ENCODE results near the gene CALML3. TPM values are rescaled to one million over a fixed set of nuclear protein-coding genes. Genes with fewer than 3 reads are reported as not detected.

CALML3 gene
- total and polyA plus RNA-seq, 2 donors: not detected

DNA sequence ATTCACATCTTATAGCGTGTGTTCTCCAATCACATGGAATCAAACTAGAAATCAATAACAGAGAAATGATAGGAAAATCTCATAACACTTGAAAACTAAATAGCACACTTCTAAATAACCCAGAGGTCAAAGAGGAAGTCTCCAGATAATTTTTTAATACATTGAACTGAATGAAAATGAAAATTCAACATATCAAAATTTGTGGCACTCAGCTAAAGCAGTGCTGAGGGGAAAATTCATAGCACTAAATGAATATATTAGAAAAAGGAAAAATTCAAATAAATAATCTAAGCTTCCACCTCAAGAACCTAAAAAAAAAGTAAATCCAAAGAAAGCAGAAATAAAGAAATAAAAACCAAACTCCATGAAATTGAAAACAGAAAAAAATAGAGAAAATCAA lies 17.3 kb downstream of the CALML3 start:
- no peaks in the 10 kb centered on the region for H3K4me1 ChIP-seq (ENCODE audit: insufficient read depth)
- WGBS: 94% methylated on average over 1 of the region's 1 CpG
- H3K4me3 ChIP-seq (ENCODE audit: low read depth, low read length): no peak overlapping the region
- no peaks in the 10 kb centered on the region for H3K36me3 ChIP-seq (ENCODE audit: insufficient read depth)
- no peak overlapping the region for H3K27ac ChIP-seq (ENCODE audit: low read depth)
- DNase-seq (ENCODE audit: extremely low spot score): no peak

- Histone ChIP-seq H3K36me3 (ENCODE audit: insufficient read depth) (no peaks in the 10 kb centered on the region), H3K4me1 (ENCODE audit: insufficient read depth) (no peaks in the 10 kb centered on the region), H3K27ac (ENCODE audit: low read depth) (no peak overlapping the region), H3K4me3 (ENCODE audit: low read depth, low read length) (no peak overlapping the region)
- DNase-seq (ENCODE audit: extremely low spot score): no peak
- WGBS: 98% methylated on average over 1 of the region's 1 CpG
These were observed 18.9 kb downstream of the CALML3 start for GRCh38 chr10:5543623-5544022.

DNA sequence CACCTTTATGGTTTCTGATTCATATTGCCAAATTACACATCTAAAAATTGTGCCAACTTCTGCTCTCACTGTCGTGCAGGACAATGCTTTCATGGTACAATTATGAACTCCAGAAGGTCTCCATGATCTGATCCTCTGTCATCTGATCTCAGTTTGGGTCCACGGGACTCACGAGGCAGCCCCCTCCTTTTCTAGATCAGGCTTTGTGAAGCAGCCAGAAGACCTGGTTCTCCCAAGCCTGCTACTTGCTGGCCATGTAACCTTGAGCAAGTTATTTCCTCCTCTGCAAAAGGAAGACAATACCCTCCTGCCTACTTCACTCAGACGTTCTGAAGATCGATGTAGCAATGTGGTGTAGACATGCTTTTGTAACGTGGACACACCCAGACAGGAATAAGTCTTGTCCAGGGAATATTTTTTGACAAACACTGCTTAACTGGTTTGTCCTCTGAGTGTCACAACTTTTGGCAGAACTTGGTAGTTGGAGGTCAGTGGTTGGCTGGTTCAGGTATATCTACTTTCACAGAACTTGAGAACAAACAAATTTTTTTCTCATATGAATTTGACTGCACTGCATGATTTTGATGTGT lies 19.6 kb downstream of the CALML3 start:
- no peaks in the 10 kb centered on the region for H3K4me1 ChIP-seq (ENCODE audit: insufficient read depth)

GRCh38 chr10:5545011-5545410 lies 20.2 kb downstream of the CALML3 start:
- 88% methylated on average over 1 of the region's 1 CpG for WGBS
- Histone ChIP-seq H3K36me3 (ENCODE audit: insufficient read depth) (no peaks in the 10 kb centered on the region), H3K4me3 (ENCODE audit: low read depth, low read length) (no peak overlapping the region), H3K27ac (ENCODE audit: low read depth) (peak overlapping the region; percentile 73), H3K4me1 (ENCODE audit: insufficient read depth) (no peaks in the 10 kb centered on the region)
- DNase-seq (ENCODE audit: extremely low spot score): no peak

More for the DNA sequence above, 19.6 kb downstream of the CALML3 start:
- H3K27ac ChIP-seq (ENCODE audit: low read depth): peak overlapping the region; percentile 43
- no peaks in the 10 kb centered on the region for H3K36me3 ChIP-seq (ENCODE audit: insufficient read depth)
- no peak for DNase-seq (ENCODE audit: extremely low spot score)
- 81% methylated on average over 6 of the region's 6 CpGs for WGBS
- no peak overlapping the region for H3K4me3 ChIP-seq (ENCODE audit: low read depth, low read length)

DNA sequence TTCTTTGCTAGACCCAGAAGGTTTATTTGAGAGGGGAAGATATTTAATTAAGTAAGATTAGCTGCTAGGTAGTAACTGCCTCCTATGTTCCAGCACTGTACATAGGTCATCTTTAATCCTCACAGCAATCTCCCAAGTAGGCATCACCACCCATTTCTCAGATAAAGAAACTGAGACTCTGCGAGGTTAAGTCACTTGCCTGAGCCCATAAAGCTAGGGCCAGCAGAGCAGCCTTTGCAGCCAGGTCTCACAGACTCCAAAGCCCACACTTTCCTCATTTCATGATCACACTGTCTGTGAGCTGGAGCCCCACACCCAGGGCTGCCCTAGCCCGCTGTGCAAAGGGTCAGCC lies 20.6 kb downstream of the CALML3 start:
- no peak overlapping the region for H3K4me3 ChIP-seq (ENCODE audit: low read depth, low read length)
- no peak for DNase-seq (ENCODE audit: extremely low spot score)
- peak overlapping the region; percentile 73 for H3K27ac ChIP-seq (ENCODE audit: low read depth)
- H3K4me1 ChIP-seq (ENCODE audit: insufficient read depth): no peaks in the 10 kb centered on the region
- WGBS: 78% methylated on average over 2 of the region's 2 CpGs
- H3K36me3 ChIP-seq (ENCODE audit: insufficient read depth): no peaks in the 10 kb centered on the region

GRCh38 chr10:5545778-5546710 lies 21.3 kb downstream of the CALML3 start:
- 62% methylated on average over 23 of the region's 23 CpGs for WGBS
- no peak for DNase-seq (ENCODE audit: extremely low spot score)
- peak overlapping the region; percentile 82 for H3K27ac ChIP-seq (ENCODE audit: low read depth)

DNA sequence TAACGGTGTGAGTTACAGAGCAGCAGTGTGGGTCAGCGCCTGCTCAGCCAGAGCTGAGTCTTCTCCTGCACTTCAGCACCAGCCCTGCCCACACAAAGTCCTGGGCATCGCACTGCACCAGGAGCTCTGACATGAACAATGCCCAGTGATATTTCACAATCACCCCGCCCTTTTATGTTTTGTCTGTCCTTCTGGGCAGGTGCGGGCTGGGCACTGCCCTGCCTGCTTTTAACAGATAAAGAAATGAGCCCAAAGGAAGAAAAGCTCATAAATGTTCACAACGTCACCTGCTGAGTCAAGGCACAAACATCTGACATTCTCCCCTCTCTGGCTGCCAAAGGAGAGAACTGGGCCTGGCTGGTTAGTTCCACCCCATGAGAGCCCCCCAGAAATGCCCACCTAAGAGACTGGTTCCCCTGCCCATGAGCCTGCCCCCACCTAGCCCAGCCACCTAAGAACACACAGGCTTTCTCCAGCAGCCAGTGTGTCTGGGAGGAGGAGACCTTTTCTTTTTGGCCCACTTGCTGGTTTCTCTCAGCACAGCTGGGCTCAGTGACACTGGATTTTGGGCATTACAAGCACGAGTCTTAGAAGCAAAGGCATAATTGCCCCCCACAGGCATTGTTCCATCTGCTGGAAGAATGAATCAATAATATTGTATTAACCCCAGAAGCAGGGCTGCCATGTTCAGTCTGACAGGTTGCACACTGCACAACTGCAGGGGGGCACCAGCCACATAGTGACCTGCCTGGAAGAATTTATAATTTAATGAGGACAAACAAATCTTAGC lies 22.3 kb downstream of the CALML3 start:
- no peaks in the 10 kb centered on the region for H3K4me1 ChIP-seq (ENCODE audit: insufficient read depth)
- DNase-seq (ENCODE audit: extremely low spot score): no peak
- 72% methylated on average over 7 of the region's 7 CpGs for WGBS
- H3K36me3 ChIP-seq (ENCODE audit: insufficient read depth): no peaks in the 10 kb centered on the region
- peak overlapping the region; percentile 85 for H3K27ac ChIP-seq (ENCODE audit: low read depth)
- no peak overlapping the region for H3K4me3 ChIP-seq (ENCODE audit: low read depth, low read length)

More at GRCh38 chr10:5545778-5546710, 21.3 kb downstream of the CALML3 start:
- Histone ChIP-seq H3K4me3 (ENCODE audit: low read depth, low read length) (no peak overlapping the region), H3K36me3 (ENCODE audit: insufficient read depth) (no peaks in the 10 kb centered on the region), H3K4me1 (ENCODE audit: insufficient read depth) (no peaks in the 10 kb centered on the region)

DNA sequence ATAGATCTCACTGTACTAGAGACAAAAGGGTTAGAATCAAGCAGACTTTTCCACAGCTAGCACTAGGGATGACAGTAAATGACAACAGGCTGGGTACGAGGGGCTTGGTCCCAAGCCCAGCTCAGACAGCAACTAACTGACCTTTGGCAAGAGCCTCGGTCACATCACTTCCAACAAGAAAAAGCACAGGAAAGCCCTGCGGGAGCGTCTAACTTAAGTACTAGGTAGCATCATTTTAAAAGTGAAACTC lies 22.8 kb downstream of the CALML3 start:
- DNase-seq (ENCODE audit: extremely low spot score): no peak
- no peak overlapping the region for H3K4me3 ChIP-seq (ENCODE audit: low read depth, low read length)
- no peaks in the 10 kb centered on the region for H3K4me1 ChIP-seq (ENCODE audit: insufficient read depth)
- H3K36me3 ChIP-seq (ENCODE audit: insufficient read depth): no peaks in the 10 kb centered on the region
- WGBS: 12% methylated on average over 4 of the region's 4 CpGs
- peak overlapping the region; percentile 85 for H3K27ac ChIP-seq (ENCODE audit: low read depth)

GRCh38 chr10:5547931-5548660 lies 23.3 kb downstream of the CALML3 start:
- Histone ChIP-seq H3K4me1 (ENCODE audit: insufficient read depth) (no peaks in the 10 kb centered on the region), H3K36me3 (ENCODE audit: insufficient read depth) (no peaks in the 10 kb centered on the region), H3K4me3 (ENCODE audit: low read depth, low read length) (no peak overlapping the region), H3K27ac (ENCODE audit: low read depth) (peak overlapping the region; percentile 85)
- peak; percentile 78 for DNase-seq (ENCODE audit: extremely low spot score)
- WGBS: 44% methylated on average over 16 of the region's 16 CpGs

- WGBS: 95% methylated on average over 16 of the region's 16 CpGs
These were observed 24.9 kb downstream of the CALML3 start for GRCh38 chr10:5549462-5550249.

DNA sequence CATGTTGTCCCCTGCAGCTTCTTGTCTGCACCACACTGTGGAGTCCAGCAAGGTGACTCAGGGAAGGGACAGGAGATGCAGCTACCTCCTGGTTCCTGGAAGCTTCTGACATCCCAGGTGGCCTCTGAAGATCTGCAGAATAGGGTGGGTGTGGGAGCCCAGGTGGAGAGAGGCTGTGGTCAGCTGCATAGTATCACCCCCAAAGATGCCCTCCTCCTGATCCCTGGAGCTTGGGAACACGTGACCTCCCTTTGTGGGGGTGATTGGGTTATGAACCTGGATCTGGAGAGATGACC lies 25.4 kb downstream of the CALML3 start:
- no peak overlapping the region for H3K4me3 ChIP-seq (ENCODE audit: low read depth, low read length)
- DNase-seq (ENCODE audit: extremely low spot score): no peak
- H3K4me1 ChIP-seq (ENCODE audit: insufficient read depth): no peaks in the 10 kb centered on the region
- H3K27ac ChIP-seq (ENCODE audit: low read depth): no peak overlapping the region
- H3K36me3 ChIP-seq (ENCODE audit: insufficient read depth): no peaks in the 10 kb centered on the region
- 91% methylated on average over 1 of the region's 1 CpG for WGBS

More at GRCh38 chr10:5549462-5550249, 24.9 kb downstream of the CALML3 start:
- no peak overlapping the region for H3K4me3 ChIP-seq (ENCODE audit: low read depth, low read length)
- H3K36me3 ChIP-seq (ENCODE audit: insufficient read depth): no peaks in the 10 kb centered on the region
- H3K4me1 ChIP-seq (ENCODE audit: insufficient read depth): no peaks in the 10 kb centered on the region
- DNase-seq (ENCODE audit: extremely low spot score): no peak
- peak overlapping the region; percentile 48 for H3K27ac ChIP-seq (ENCODE audit: low read depth)

DNA sequence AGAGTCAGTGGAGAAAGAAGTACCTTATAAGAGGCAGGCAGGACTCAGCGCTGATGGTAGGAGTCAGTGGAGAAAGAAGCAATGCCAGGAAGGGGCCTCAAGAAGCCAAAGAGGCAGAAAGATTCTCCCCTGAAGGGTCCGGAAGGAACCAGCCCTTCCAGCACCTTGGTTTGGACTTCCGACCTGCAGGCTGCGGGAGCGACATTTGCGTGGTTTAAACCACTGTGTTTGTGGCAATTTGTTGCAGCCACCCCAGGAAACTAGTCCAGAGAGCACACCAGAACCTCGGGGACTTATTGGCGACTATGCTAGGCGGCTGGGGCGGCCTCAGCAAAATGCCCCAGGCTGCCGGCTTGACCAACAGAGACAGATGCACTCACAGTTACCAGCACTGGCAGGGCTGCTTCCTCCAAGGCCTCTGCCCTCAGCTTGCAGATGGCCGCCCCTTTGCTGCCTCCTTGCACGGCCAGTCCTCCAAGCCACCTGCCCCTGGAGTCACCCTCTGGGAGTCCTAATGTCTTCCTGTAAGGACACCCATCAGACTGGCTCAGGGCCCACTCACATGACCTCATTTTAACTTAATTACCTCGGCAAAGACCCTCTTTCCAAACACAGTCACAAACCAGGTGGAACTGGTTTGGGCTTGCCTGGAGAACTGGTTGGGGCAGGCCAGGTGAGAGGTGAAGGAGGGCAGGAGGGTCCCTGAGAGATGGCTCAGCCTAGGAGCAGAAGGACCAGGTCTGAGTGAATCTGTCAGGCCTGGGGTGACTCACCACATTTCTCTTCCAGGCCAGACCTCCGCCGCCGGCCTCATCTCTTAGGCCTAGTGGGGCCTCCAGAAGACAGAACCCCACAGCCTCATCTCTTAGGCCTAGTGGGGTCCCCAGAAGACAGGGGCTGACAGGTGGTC lies 26.1 kb downstream of the CALML3 start:
- Histone ChIP-seq H3K27ac (ENCODE audit: low read depth) (no peak overlapping the region), H3K4me3 (ENCODE audit: low read depth, low read length) (no peak overlapping the region), H3K4me1 (ENCODE audit: insufficient read depth) (no peaks in the 10 kb centered on the region), H3K36me3 (ENCODE audit: insufficient read depth) (no peaks in the 10 kb centered on the region)
- DNase-seq (ENCODE audit: extremely low spot score): no peak
- WGBS: 86% methylated on average over 17 of the region's 17 CpGs

All from urinary bladder (tissue), 4 donors.